UCSD-AML1 (cell line): ENCODE data around the gene PPP1R26.
"Not testable (repeated sequence)": the region's sequence is repeated elsewhere in the genome, so short reads cannot be mapped to it uniquely, and the experiment has no call there.

ENCODE experiments used
- DNase-seq: peaks from one replicate; lab custom pipeline; 2025; ENCODE audit not compliant: unreplicated experiment; lab: John Stamatoyannopoulos, UW

The PPP1R26 gene

GRCh38 chr9:135458478-135458877, 21.1 kb upstream of the PPP1R26 start:
- not testable (repeated sequence) for DNase-seq

- no peak for DNase-seq
Measured at GRCh38 chr9:135461936-135462335, 17.6 kb upstream of the PPP1R26 start.

GRCh38 chr9:135463140-135463539, 16.4 kb upstream of the PPP1R26 start:
- no peak for DNase-seq

GRCh38 chr9:135464181-135464580, 15.4 kb upstream of the PPP1R26 start:
- DNase-seq: no peak

- peak; percentile 17 for DNase-seq
Measured at GRCh38 chr9:135468854-135469521, 10.6 kb upstream of the PPP1R26 start.

- DNase-seq: no peak
Measured at GRCh38 chr9:135471791-135472640, 7.6 kb upstream of the PPP1R26 start.

GRCh38 chr9:135473972-135474543, 5.5 kb upstream of the PPP1R26 start:
- no peak for DNase-seq

GRCh38 chr9:135474915-135475314, 4.7 kb upstream of the PPP1R26 start:
- DNase-seq: peak; percentile 23

- no peak for DNase-seq
Measured at GRCh38 chr9:135476561-135477355, 2.8 kb upstream of the PPP1R26 start.

- DNase-seq: no peak
Measured at GRCh38 chr9:135478191-135478590, 1.4 kb upstream of the PPP1R26 start.

- DNase-seq: peak; percentile 39
Measured at GRCh38 chr9:135478829-135479468, 633 bp upstream of the PPP1R26 start.

- DNase-seq: peak; percentile 37
Measured at GRCh38 chr9:135480071-135480939, 723 bp downstream of the PPP1R26 start.

GRCh38 chr9:135480940-135481310, 1.3 kb downstream of the PPP1R26 start:
- no peak for DNase-seq

- DNase-seq: no peak
Measured at GRCh38 chr9:135482015-135482754, 2.6 kb downstream of the PPP1R26 start.

- DNase-seq: no peak
Measured at GRCh38 chr9:135484460-135485277, 5.1 kb downstream of the PPP1R26 start.

GRCh38 chr9:135485385-135485784, 5.8 kb downstream of the PPP1R26 start:
- no peak for DNase-seq

- no peak for DNase-seq
Measured at GRCh38 chr9:135485832-135486231, 6.2 kb downstream of the PPP1R26 start.
